ENCODE results near the gene DOK1.

DNA sequence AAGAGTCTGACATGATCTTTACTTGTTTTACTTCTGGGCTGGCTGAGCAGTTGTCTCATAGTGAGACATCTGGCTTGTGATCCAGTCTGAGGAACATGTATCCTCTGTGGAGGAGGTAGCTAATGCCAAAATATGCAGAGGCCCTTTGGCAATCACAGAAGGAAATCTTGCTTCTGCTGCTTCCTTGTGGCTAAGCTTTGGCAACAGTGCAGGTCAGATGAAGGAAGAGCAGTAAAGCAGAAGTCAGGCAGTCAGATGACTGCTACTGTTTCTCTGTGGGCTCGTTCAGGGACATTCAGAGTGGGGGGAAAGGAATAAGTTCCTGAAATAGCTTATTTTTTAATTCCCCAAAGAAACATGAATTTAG lies 22.3 kb downstream of the DOK1 start:
- no peak for TF ChIP-seq POLR2A (IDR thresholded peaks at IDR 0.05; ENCODE audit: low read length)
- no peak for TF ChIP-seq GATA1 (IDR thresholded peaks at IDR 0.05; ENCODE audit: low read depth, low read length)
